Cardiac fibroblast (primary cell): ENCODE data around the gene SRSF7.
"Not testable (repeated sequence)": the region's sequence is repeated elsewhere in the genome, so short reads cannot be mapped to it uniquely, and the experiment has no call there.

Source experiments
- DNase-seq, 2 donors: peaks; one replicate each; pipeline versions ENCODE4 v3.0.0 to v3.0.0-alpha.2; 2010; ENCODE audit warnings: low read depth in 2 of 2
- H3K4me3 ChIP-seq, 2 donors: replicated peaks in 1 of 2; 1 replicate in 1 of 2; 2 replicates in 1 of 2; pipeline ENCODE4 v1.5.1; 2011; ENCODE audit warnings: low read depth in 2 of 2, low read length in 2 of 2, mild to moderate bottlenecking in 2 of 2, moderate library complexity in 1 of 2
- TF ChIP-seq, protein P1 (sequence below): IDR thresholded peaks from one replicate; pipeline ENCODE4 v1.5.1; 2011; ENCODE audit warnings: low read depth, mild to moderate bottlenecking, low read length, inconsistent platforms

The SRSF7 gene

DNA sequence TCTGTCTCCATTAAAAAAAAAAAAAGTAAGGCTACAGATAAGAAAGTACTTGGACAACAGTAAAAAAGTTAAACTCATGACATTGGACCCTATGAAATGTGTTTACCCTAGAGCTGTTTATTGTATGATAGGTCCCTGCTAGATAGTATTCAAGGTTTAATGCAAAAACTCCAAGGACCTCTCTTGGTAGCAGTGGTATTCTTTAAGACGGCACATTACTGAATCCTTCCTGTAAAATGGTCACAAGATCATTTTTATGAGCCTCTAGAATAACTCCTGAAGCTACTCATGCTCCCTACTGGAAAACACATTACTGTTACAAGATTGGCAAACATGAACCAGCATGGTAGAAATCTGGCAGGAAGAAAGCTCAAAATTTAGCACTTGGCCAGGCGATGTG lies 46.5 kb downstream of the SRSF7 start:
- no peak for DNase-seq
- TF ChIP-seq, protein P1, sequence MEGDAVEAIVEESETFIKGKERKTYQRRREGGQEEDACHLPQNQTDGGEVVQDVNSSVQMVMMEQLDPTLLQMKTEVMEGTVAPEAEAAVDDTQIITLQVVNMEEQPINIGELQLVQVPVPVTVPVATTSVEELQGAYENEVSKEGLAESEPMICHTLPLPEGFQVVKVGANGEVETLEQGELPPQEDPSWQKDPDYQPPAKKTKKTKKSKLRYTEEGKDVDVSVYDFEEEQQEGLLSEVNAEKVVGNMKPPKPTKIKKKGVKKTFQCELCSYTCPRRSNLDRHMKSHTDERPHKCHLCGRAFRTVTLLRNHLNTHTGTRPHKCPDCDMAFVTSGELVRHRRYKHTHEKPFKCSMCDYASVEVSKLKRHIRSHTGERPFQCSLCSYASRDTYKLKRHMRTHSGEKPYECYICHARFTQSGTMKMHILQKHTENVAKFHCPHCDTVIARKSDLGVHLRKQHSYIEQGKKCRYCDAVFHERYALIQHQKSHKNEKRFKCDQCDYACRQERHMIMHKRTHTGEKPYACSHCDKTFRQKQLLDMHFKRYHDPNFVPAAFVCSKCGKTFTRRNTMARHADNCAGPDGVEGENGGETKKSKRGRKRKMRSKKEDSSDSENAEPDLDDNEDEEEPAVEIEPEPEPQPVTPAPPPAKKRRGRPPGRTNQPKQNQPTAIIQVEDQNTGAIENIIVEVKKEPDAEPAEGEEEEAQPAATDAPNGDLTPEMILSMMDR, result no peak
- H3K4me3 ChIP-seq, result no peak overlapping the region

DNA sequence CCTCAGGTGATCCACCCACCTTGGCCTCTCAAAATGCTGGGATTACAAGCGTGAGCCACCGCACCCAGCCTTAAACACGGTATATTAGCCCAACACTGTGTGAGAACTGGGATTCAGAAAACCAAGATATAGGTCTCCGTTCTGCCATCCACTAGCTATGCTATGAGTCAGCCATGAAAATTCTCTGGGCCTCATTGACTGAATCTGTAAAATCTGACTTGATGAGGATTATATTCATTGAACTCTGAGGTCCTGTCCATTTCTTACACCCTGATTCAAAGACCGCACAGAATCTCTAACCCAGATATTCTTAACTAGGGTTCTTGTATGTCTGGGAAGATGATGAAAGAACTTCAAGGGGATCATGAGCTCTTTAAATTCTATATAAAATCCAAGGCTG lies 47.8 kb downstream of the SRSF7 start:
- DNase-seq, result peak in 1 of 2 donors; percentile 37
- not testable (repeated sequence) for H3K4me3 ChIP-seq

DNA sequence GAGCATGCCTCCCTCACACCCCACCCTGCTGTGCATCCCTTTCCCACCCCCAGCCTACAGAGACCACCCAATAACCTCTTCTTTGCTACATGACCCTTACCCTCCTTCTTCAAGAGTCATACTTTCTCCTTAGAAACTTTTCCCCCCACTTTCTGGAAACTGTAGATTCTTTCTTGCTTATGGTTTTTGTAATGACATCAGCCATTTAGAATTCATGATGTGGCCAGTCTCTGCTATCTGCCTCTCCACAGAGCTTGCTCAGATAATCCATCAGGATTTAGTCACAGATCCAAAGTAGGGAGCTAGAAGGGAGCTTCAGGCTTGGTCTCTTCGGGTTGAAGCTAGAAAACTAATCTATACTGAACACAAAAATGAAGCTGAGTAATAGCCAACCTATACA lies 48.7 kb downstream of the SRSF7 start:
- DNase-seq, result peak; percentile 67 to 81
- TF ChIP-seq, protein P1, result no peak
- no peak overlapping the region for H3K4me3 ChIP-seq

DNA sequence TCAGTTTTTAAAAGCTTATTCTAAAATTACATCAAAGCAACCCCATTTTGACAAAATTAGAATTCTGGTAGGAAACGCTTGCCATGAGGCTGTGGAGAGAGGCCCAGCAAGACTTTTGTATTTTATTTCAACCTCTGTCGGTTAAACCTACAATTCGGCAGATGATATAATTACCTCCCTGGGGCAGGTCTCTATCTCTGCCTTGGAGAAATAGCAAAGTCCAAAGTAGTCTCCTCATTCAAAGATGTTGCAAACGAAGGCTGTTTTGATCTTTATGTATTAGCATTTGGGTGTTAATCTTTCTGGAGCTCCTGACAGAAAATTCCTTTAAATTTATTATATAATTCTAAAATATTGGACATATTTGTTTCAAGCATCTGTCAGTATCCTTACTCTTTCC lies 49.6 kb downstream of the SRSF7 start:
- DNase-seq, result no peak
- TF ChIP-seq, protein P1, result no peak
- H3K4me3 ChIP-seq, result no peak overlapping the region

DNA sequence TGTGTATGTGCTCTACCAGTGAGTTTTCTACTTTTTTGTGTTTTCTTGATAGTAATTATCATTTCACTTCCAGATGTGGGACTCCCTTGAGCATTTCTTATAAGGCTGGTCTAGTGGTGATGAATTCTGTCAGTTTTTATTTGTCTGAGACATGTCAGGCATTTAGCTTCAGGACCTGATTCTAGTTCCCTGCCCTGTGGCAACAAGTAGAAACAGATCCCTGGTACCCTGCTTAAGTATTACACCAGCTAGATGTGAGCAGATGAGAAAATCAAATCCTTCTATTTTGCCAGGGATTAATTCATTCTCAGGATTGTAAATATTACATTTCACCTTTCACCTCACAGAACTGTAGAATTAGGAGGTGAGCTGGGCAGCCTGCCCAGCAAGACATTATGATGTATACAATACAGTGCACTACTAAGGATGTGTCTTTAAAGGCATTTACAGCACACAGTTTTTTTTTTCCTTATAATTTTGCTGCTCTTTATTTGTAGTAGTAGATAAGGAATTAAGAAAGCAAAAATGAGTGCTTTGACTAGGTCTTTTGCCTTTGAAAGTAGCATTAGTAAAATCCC lies 50.2 kb downstream of the SRSF7 start:
- no peak for DNase-seq
- TF ChIP-seq, protein P1, result no peak
- no peak overlapping the region for H3K4me3 ChIP-seq

DNA sequence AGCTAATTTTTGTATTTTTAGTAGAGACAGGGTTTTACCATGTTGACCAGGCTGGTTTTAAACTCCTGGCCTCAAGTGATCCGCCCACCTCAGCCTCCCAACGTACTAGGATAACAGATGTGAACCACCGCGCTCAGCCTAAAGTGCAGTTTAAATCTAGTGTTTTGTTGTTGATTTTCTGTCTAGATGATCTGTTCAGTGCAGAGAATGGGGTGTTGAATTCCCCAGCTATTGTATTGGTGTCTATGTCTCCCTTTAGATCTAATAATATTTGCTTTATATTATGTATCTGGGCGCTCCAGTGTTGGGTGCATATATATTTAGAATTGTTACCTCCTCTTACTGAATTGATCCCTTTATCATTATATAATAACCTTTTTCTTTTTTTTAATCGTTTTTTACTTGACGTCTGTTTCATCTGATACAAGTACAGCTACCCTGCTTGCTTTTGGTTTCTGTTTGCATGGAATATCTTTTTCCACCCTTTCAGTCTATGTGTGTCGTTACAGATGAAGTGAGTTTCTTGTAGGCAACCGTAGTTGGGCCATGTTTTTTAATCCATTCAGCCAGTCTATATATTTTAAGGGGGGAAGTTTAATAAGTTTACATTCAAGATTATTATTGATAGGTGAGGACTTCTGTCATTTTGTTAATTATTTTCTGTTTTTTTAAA lies 50.9 kb downstream of the SRSF7 start:
- H3K4me3 ChIP-seq, result no peak overlapping the region
- TF ChIP-seq, protein P1, result no peak
- no peak for DNase-seq

DNA sequence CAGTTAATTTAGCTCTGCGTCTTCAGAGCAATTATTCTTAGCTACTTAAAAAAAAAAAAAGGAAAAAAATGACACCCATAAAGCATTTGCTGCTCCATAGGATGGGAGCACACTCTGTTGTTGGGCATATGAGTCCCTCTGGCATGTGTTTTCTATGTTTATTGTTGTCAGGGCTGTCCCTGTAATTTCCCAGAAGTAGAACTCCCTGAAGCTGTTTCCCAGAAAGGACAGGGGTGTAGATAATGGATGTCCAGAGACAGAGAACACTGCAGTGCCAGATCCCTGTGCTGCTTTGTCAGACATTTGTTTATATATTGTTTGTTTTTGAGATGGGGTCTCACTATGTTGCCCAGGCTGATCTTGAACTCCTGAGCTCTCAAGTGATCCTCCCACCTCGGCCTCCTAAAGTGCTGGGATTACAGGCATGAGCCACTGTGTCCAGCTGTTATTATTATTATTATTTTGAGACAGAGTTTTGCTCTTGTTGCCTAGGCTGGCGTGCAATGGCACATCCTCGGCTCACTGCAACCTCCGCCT lies 52.6 kb downstream of the SRSF7 start:
- no peak overlapping the region for H3K4me3 ChIP-seq
- TF ChIP-seq, protein P1, result no peak
- peak in 1 of 2 donors; percentile 17 for DNase-seq
